CD14-positive monocyte (primary cell): ENCODE results near the gene CTTN. TPM values are rescaled to one million over a fixed set of nuclear protein-coding genes. Genes with fewer than 3 reads are reported as not detected.
A peak's percentile ranks its signal among the peaks of the same experiment; 100 is the strongest.

ENCODE experiments used
- DNase-seq, 3 donors: peaks; one replicate each; pipeline ENCODE4 v3.0.0-alpha.2; 2011 to 2022
- H2AFZ ChIP-seq: 2 replicates; pipeline ENCODE4 v1.6.0; 2012; ENCODE audit warnings: mild to moderate bottlenecking, low read depth, low read length, inconsistent platforms; ENCODE audit not compliant: insufficient read depth, poor library complexity, severe bottlenecking
- H3K27ac ChIP-seq, 2 donors: 1 replicate in 1 of 2; 2 replicates in 1 of 2; pipeline ENCODE4 v1.5.1; 2012 to 2013; ENCODE audit warnings: low read length in 2 of 2, control low read depth in 1 of 2, inconsistent platforms in 1 of 2, low read depth in 1 of 2, mild to moderate bottlenecking in 1 of 2
- H3K27me3 ChIP-seq, 2 donors: one replicate each; pipeline versions ENCODE4 v1.6.0 to v1.6.1; 2011 to 2013; ENCODE audit warnings: low read length in 2 of 2; ENCODE audit not compliant: control insufficient read depth in 2 of 2, insufficient read depth in 2 of 2
- H3K36me3 ChIP-seq, 2 donors: replicated peaks in 1 of 2; 1 replicate in 1 of 2; 2 replicates in 1 of 2; pipeline versions ENCODE4 v1.5.1 to v1.6.1; 2012 to 2013; ENCODE audit warnings: low read length in 2 of 2, control low read depth in 1 of 2, inconsistent platforms in 1 of 2, mild to moderate bottlenecking in 1 of 2; ENCODE audit not compliant: insufficient read depth in 2 of 2, control insufficient read depth in 1 of 2
- H3K4me1 ChIP-seq, 2 donors: 1 replicate in 1 of 2; 2 replicates in 1 of 2; pipeline versions ENCODE4 v1.5.1 to v1.6.1; 2012 to 2013; ENCODE audit warnings: low read length in 2 of 2, control low read depth in 1 of 2, inconsistent platforms in 1 of 2, mild to moderate bottlenecking in 1 of 2, moderate library complexity in 1 of 2; ENCODE audit not compliant: insufficient read depth in 2 of 2, control insufficient read depth in 1 of 2
- H3K4me2 ChIP-seq: replicated peaks from 2 replicates; pipeline ENCODE3; 2012; ENCODE audit warnings: low read length, moderate library complexity, mild to moderate bottlenecking; ENCODE audit not compliant: poor library complexity, severe bottlenecking; ENCODE audit errors: extremely low read depth
- H3K4me3 ChIP-seq, 3 experiments: fragments of 200-600 bp in 1 of 3; sonication (generic) in 1 of 3; replicated peaks in 1 of 3; 1 replicate in 2 of 3; 2 replicates in 1 of 3; pipeline ENCODE4 v1.5.1; 2011 to 2013; ENCODE audit warnings: low read length in 3 of 3, mild to moderate bottlenecking in 3 of 3, control low read depth in 2 of 3, low read depth in 2 of 3, inconsistent platforms in 1 of 3, moderate library complexity in 1 of 3
- H3K79me2 ChIP-seq: 2 replicates; pipeline ENCODE4 v1.6.0; 2012; ENCODE audit warnings: mild to moderate bottlenecking, control low read depth, inconsistent platforms, low read length, moderate library complexity; ENCODE audit not compliant: insufficient read depth
- H3K9ac ChIP-seq: 2 replicates; pipeline ENCODE4 v1.6.0; 2017; ENCODE audit warnings: low read length, mild to moderate bottlenecking; ENCODE audit not compliant: insufficient read depth, poor library complexity, severe bottlenecking
- H3K9me3 ChIP-seq, 2 donors: replicated peaks in 1 of 2; 1 replicate in 1 of 2; 2 replicates in 1 of 2; pipeline versions ENCODE4 v1.5.1 to v1.6.1; 2012 to 2013; ENCODE audit warnings: low read length in 2 of 2, control low read depth in 1 of 2; ENCODE audit not compliant: control insufficient read depth in 1 of 2, insufficient read depth in 1 of 2
- H4K20me1 ChIP-seq: 2 replicates; pipeline ENCODE4 v1.6.0; 2012; ENCODE audit warnings: mild to moderate bottlenecking, low read length, control low read depth, moderate library complexity; ENCODE audit not compliant: insufficient read depth
- H3K27ac Mint-ChIP-seq, 7 donors: one replicate each; pipeline ENCODE4 v1.8.0; 2020; ENCODE audit warnings: mild to moderate bottlenecking in 7 of 7, mixed read lengths in 7 of 7, moderate library complexity in 6 of 7, inconsistent platforms in 2 of 7
- H3K27me3 Mint-ChIP-seq, 3 donors: one replicate each; pipeline ENCODE4 v1.8.0; 2021 to 2022; ENCODE audit warnings: low read depth in 3 of 3, mild to moderate bottlenecking in 3 of 3, mixed read lengths in 3 of 3, moderate library complexity in 3 of 3, inconsistent platforms in 1 of 3
- H3K36me3 Mint-ChIP-seq, 2 donors: one replicate each; pipeline ENCODE4 v1.8.0; 2020; ENCODE audit warnings: mixed read lengths in 2 of 2, inconsistent platforms in 1 of 2, mild to moderate bottlenecking in 1 of 2
- H3K4me1 Mint-ChIP-seq: one replicate; pipeline ENCODE4 v1.8.0; 2020; ENCODE audit warnings: mild to moderate bottlenecking, mixed read lengths
- H3K4me3 Mint-ChIP-seq, 2 donors: one replicate each; pipeline ENCODE4 v1.8.0; 2020; ENCODE audit warnings: mild to moderate bottlenecking in 2 of 2, mixed read lengths in 2 of 2, moderate library complexity in 1 of 2
- H3K9me3 Mint-ChIP-seq, 7 donors: one replicate each; pipeline ENCODE4 v1.8.0; 2020 to 2022; ENCODE audit warnings: mixed read lengths in 7 of 7, mild to moderate bottlenecking in 6 of 7, moderate library complexity in 6 of 7, inconsistent platforms in 2 of 7
- WGBS: methylation state at CpG from one replicate; pipeline ENCODE4 v1.1.5; 2013; ENCODE audit warnings: missing lambda C conversion rate; ENCODE audit not compliant: insufficient coverage; 5-methylcytosine and 5-hydroxymethylcytosine counted together
- intact Hi-C, 2 donors: fragments of 100-400 bp; cut with micrococcal nuclease; formaldehyde crosslinking; loops; one replicate each; pipeline versions ENCODE4 v1.15.0 to v1.15.1; 2023
- polyA plus RNA-seq, 3 donors: library from polyadenylated mRNA; depleted of rRNA in 1 of 3; unstranded in 2 of 3; stranded (reverse) in 1 of 3; fragments of 300-500 nt in 2 of 3; fragments of >200 nt in 1 of 3; fragmentation: Illumina TruSeq in 2 of 3; gene quantifications; 1 replicate in 2 of 3; 2 replicates in 1 of 3; pipeline ENCODE4 v1.2.3, GENCODE V29; 2012 to 2021
- TF ChIP-seq, protein P1 (sequence below): fragments of 200-600 bp; IDR thresholded peaks from one replicate; pipeline ENCODE4 v1.8.0; 2022; ENCODE audit warnings: antibody characterized with exemption, mild to moderate bottlenecking

Gene CTTN
- polyA plus RNA-seq, 3 donors = 0.05 to 0.11 TPM; not detected in 1

DNA sequence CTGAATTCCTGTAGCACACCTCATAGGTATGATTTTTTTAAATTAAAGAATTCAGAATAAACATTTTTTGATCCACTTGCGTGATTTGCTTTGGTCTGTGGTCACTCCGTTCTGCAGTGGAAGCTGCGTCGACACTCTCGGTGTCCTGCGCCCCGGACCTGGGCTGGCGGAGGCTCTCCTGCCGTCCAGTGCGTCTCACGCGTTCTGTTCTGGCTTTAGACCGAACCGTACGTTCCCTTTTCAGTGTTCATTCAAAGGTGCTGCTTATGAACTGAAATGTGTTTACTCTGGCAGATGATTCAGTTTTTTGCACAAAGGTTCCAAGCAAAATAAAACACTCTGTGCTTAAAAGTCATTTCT, 38.2 kb downstream of the CTTN start:
- Histone ChIP-seq H3K4me3 (no peak overlapping the region), H3K9me3 (no peaks in the 10 kb centered on the region), H3K9ac (no peak overlapping the region), H2AFZ (no peak overlapping the region), H4K20me1 (no peaks in the 10 kb centered on the region), H3K36me3 (no peaks in the 10 kb centered on the region), H3K4me2 (no peak overlapping the region), H3K27me3 (peaks cover 2 to 58% of the 10 kb centered on the region in 2 donors), H3K4me1 (peaks cover 7 to 8% of the 10 kb centered on the region in 2 donors), H3K27ac (no peak overlapping the region), H3K79me2 (no peaks in the 10 kb centered on the region)
- Mint-ChIP-seq H3K4me1 (peaks cover 10% of the 10 kb centered on the region), H3K27me3 (peaks cover 56 to 87% (median 70%) of the 10 kb centered on the region in 3 donors), H3K4me3 (no peak overlapping the region), H3K36me3 (no peaks in the 10 kb centered on the region), H3K9me3 (peaks cover 0 to 8% (median 1%) of the 10 kb centered on the region in 7 donors), H3K27ac (no peak overlapping the region)
- intact Hi-C loops = no loop called here
- over 99% methylated on average over 11 of the region's 15 CpGs for WGBS
- TF ChIP-seq, protein P1, sequence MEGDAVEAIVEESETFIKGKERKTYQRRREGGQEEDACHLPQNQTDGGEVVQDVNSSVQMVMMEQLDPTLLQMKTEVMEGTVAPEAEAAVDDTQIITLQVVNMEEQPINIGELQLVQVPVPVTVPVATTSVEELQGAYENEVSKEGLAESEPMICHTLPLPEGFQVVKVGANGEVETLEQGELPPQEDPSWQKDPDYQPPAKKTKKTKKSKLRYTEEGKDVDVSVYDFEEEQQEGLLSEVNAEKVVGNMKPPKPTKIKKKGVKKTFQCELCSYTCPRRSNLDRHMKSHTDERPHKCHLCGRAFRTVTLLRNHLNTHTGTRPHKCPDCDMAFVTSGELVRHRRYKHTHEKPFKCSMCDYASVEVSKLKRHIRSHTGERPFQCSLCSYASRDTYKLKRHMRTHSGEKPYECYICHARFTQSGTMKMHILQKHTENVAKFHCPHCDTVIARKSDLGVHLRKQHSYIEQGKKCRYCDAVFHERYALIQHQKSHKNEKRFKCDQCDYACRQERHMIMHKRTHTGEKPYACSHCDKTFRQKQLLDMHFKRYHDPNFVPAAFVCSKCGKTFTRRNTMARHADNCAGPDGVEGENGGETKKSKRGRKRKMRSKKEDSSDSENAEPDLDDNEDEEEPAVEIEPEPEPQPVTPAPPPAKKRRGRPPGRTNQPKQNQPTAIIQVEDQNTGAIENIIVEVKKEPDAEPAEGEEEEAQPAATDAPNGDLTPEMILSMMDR = no peak
- no peak for DNase-seq

DNA sequence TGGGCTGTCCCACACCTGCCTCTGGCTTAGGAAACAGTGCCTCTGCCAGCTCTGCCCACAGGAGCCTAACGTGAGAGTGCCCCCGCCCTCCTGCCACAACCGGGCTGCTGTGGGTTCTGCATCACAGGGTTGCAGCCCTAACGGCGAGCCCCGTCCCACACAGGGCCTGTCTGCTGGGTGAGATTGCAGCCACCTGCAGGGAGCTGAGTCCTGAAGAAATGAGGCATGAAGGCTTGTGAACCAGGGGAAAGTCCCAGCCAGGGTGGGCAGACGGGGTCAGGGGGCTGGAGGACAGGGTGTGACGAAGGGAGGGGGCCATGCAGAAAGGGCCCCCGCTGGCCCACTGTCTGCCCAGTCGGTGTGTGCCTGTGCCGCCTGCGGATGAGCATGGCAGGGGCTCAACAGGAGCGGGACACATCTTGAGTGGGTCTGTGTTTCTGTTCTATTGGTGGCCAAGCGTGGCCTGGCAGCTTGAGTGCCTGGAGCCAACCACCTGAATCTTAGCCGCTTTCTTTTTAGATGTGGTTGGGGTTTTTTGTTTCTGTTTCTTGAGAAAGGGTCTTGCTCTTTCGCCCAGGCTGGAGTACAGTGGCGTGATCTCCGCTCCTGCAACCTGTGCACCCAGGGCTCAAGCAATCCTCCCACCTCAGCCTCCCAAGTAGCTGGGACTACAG, 38.9 kb downstream of the CTTN start:
- H3K4me2 ChIP-seq = no peak overlapping the region
- TF ChIP-seq, protein P1 = no peak
- H3K27me3 ChIP-seq = peaks cover 2 to 58% of the 10 kb centered on the region in 2 donors
- Mint-ChIP-seq H3K9me3 (peaks cover 0 to 9% (median under 1%) of the 10 kb centered on the region in 7 donors), H3K27me3 (peaks cover 57 to 86% (median 66%) of the 10 kb centered on the region in 3 donors), H3K27ac (no peak overlapping the region), H3K36me3 (no peaks in the 10 kb centered on the region), H3K4me1 (peaks cover 10% of the 10 kb centered on the region), H3K4me3 (peak overlapping the region in 1 of 2 donors; percentile 78)
- H3K9me3 ChIP-seq = no peaks in the 10 kb centered on the region
- no peaks in the 10 kb centered on the region for H3K36me3 ChIP-seq
- H4K20me1 ChIP-seq = no peaks in the 10 kb centered on the region
- H3K27ac ChIP-seq = no peak overlapping the region
- intact Hi-C loops = no loop called here
- WGBS = 82% methylated on average over 14 of the region's 18 CpGs
- no peak overlapping the region for H3K4me3 ChIP-seq
- peaks cover 7 to 8% of the 10 kb centered on the region in 2 donors for H3K4me1 ChIP-seq
- no peak overlapping the region for H2AFZ ChIP-seq
- no peaks in the 10 kb centered on the region for H3K79me2 ChIP-seq
- no peak overlapping the region for H3K9ac ChIP-seq
- DNase-seq = no peak
